GM12801 (cell line): ENCODE measurements around the gene TSPAN9.

ENCODE experiments used
- CTCF ChIP-seq: IDR thresholded peaks from one replicate; pipeline ENCODE4 v1.5.1; 2011; ENCODE audit warnings: control low read depth; ENCODE audit not compliant: insufficient read length; ENCODE audit errors: extremely low read depth

Gene TSPAN9

GRCh38 chr12:3214526-3215365, 137.6 kb downstream of the TSPAN9 start:
- no peak for TF ChIP-seq CTCF

- TF ChIP-seq CTCF, result no peak
Measured at GRCh38 chr12:3215410-3215975, 138.3 kb downstream of the TSPAN9 start.

DNA sequence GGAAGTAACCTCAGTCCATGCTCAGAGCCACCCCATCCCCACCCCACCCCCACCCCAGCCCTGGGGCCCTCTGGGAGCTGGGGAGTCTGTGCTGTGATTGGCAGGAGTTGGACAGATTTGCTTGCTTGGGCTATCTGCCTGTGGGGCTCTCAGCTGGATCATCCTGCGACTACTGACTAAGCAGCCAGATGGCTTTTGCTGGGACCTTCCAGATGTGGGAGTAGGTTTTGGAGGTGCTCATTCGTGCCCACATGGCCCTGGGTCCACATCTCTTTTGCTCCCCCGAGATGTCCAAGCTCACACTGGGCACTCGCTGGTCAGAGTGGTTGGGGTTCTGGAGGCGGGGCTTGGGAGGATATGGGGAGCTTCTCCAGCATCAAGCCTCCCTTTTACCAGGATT, 138.9 kb downstream of the TSPAN9 start:
- no peak for TF ChIP-seq CTCF

GRCh38 chr12:3216726-3217682, 139.8 kb downstream of the TSPAN9 start:
- no peak for TF ChIP-seq CTCF

DNA sequence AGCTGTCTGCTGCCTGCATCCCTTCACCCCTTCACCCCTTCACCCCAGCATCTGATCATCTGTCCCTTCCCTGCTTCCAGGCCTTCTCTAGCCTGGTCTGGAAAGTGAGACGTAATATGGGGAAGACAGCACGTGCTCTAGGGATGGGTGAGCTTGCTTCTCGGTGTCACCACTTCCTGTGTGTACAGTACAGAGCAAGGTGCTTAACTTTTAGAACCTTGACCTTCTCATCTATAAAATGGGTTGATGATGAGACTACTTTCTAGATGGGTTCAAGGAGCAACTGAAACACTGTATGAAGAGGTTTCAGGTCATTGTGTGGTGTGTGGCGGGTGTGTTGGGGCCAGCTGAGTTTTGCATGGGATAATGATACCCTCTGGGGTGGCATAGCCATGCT, 140.5 kb downstream of the TSPAN9 start:
- TF ChIP-seq CTCF, result no peak

DNA sequence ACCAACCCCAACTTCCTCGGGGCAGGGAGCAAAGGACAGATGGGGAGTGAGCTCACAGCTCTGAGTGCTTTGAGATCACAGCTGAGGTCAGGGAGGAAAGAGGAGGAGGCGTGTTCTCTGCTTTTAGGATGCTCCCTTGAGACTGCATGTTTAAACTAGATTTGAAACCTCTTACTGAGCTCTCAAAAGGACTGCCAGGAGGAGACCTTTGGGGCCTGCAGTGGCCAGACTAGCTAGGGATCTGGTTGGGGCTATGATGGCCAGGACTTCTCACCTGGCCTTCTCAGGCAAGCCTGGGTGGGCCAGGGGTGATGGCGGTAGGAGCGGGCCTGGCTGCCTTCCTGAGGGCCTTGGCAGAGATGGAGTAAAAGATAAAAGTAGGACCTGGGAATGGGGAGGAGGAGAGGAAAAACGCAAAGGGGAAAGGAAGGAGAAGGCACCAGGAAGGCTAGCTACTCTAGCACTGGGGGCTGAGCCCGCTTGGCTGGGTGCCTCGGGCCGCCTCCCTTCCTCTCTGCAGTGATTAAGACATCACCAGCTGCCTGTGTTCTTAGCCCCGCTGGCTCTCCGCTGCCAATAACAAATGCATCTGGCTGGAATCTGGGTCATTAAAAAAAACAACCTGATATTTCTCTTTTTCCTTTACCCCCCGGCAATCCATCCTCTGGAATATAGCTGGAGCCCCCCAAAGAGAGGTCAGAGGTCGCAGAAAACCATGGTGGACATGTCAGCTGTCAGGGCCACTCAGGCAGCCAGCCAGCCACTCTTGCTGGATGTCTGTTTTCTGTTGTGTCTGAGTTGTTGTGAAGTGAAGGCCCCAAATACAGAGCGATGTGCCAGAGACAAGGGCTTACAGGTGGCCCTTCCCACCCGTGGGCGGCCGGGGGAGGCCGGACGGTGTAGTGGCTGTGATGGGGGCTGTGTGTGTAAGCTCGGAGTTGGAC, 141.3 kb downstream of the TSPAN9 start:
- no peak for TF ChIP-seq CTCF
